Right ventricle myocardium superior (tissue), 1 donor: ENCODE measurements around the gene CPSF3. TPM values are rescaled to one million over a fixed set of nuclear protein-coding genes. Genes with fewer than 3 reads are reported as not detected.
A peak's percentile ranks its signal among the peaks of the same experiment; 100 is the strongest.
"Not testable (repeated sequence)": the region's sequence is repeated elsewhere in the genome, so short reads cannot be mapped to it uniquely, and the experiment has no call there.

Experiments
- ATAC-seq: fragments of 200-7000 bp; cut with Tn5 transposase; one replicate; pipeline ENCODE4 v1.9.1; 2020; ENCODE audit warnings: mild to moderate bottlenecking; ENCODE audit not compliant: poor library complexity
- DNase-seq: peaks from one replicate; pipeline ENCODE4 v3.0.0-alpha.2; 2020
- intact Hi-C: fragments of 100-400 bp; cut with DNase I; formaldehyde crosslinking; loops from one replicate; pipeline ENCODE4 v1.11.2; 2022
- total RNA-seq: library from RNA; stranded (reverse); fragmentation: NEBNext Ultra II Directional; extraction: Animal tissue kit (Norgen Biotek cat#: 25700); gene quantifications from one replicate; pipeline ENCODE4 v1.2.1, GENCODE V29; 2021
- donor health status: DM: no; HTN: yes; CAD: no; lungs with severe emphysema.

CPSF3 gene
- total RNA-seq, 1 donor from 2014 or later: 14.0 TPM

- ATAC-seq: no peak
- intact Hi-C loops: no loop called here
- no peak for DNase-seq
Measured at GRCh38 chr2:9391961-9392720, 31.3 kb upstream of the CPSF3 start.

- DNase-seq: peak; percentile 64
- intact Hi-C loops: no loop called here
- peak; percentile 47 for ATAC-seq
Measured at GRCh38 chr2:9392898-9393765, 30.3 kb upstream of the CPSF3 start.

GRCh38 chr2:9394816-9395215 is 28.6 kb upstream of the CPSF3 start:
- intact Hi-C loops: no loop called here
- DNase-seq: no peak

GRCh38 chr2:9397201-9397600 is 26.3 kb upstream of the CPSF3 start:
- intact Hi-C loops: no loop called here
- no peak for DNase-seq
- ATAC-seq: no peak

More at GRCh38 chr2:9394816-9395215, 28.6 kb upstream of the CPSF3 start:
- no peak for ATAC-seq

GRCh38 chr2:9398251-9398650 is 25.2 kb upstream of the CPSF3 start:
- ATAC-seq, intact Hi-C loops, DNase-seq: not testable (repeated sequence)

GRCh38 chr2:9398881-9399780 is 24.3 kb upstream of the CPSF3 start:
- intact Hi-C loops: no loop called here
- DNase-seq: peak; percentile 69
- peak; percentile 60 for ATAC-seq

- ATAC-seq: no peak
- DNase-seq: no peak
- intact Hi-C loops: no loop called here
Measured at GRCh38 chr2:9400268-9401058, 23.0 kb upstream of the CPSF3 start.

GRCh38 chr2:9401059-9401547 is 22.4 kb upstream of the CPSF3 start:
- no peak for ATAC-seq

GRCh38 chr2:9401646-9402371 is 21.6 kb upstream of the CPSF3 start:
- DNase-seq (no peak), ATAC-seq (no peak)
- intact Hi-C loops: no loop called here

More at GRCh38 chr2:9401059-9401547, 22.4 kb upstream of the CPSF3 start:
- intact Hi-C loops: no loop called here
- DNase-seq: no peak

GRCh38 chr2:9403924-9404323 is 19.5 kb upstream of the CPSF3 start:
- ATAC-seq: peak; percentile 47
- no peak for DNase-seq
- intact Hi-C loops: no loop called here

- intact Hi-C loops: no loop called here
- ATAC-seq: no peak
- no peak for DNase-seq
Measured at GRCh38 chr2:9404451-9404850, 19.0 kb upstream of the CPSF3 start.

GRCh38 chr2:9405636-9406035 is 17.8 kb upstream of the CPSF3 start:
- no peak for ATAC-seq

GRCh38 chr2:9406529-9407362 is 16.7 kb upstream of the CPSF3 start:
- intact Hi-C loops: no loop called here
- DNase-seq (no peak), ATAC-seq (no peak)

More at GRCh38 chr2:9405636-9406035, 17.8 kb upstream of the CPSF3 start:
- intact Hi-C loops: no loop called here
- DNase-seq: no peak

- intact Hi-C loops: no loop called here
- no peak for DNase-seq
- no peak for ATAC-seq
Measured at GRCh38 chr2:9407363-9407811, 16.1 kb upstream of the CPSF3 start.

- intact Hi-C loops: no loop called here
- ATAC-seq: no peak
- no peak for DNase-seq
Measured at GRCh38 chr2:9408641-9409151, 14.8 kb upstream of the CPSF3 start.

- no peak for DNase-seq
- intact Hi-C loops: no loop called here
- no peak for ATAC-seq
Measured at GRCh38 chr2:9410108-9410507, 13.3 kb upstream of the CPSF3 start.
